G401 (cell line): ENCODE results near the gene IPO4. TPM values are rescaled to one million over a fixed set of nuclear protein-coding genes. Genes with fewer than 3 reads are reported as not detected.

Source experiments
- DNase-seq: peaks from one replicate; pipeline ENCODE4 v3.0.0-alpha.2; 2015; ENCODE audit warnings: low spot score
- in situ Hi-C: cut with HindIII; loops from 2 replicates; pipeline ENCODE4 v1.10.0; 2016; ENCODE audit warnings: low sequenced_read_pairs, mixed read lengths
- total RNA-seq: library from RNA; depleted of rRNA; stranded (reverse); fragments of >200 nt; shearing (Covaris generic); gene quantifications from 2 replicates; pipeline ENCODE4 v1.2.3, GENCODE V29; 2014

The IPO4 gene
- total RNA-seq, 1 experiment from 2014 or later: 80.4 TPM

DNA sequence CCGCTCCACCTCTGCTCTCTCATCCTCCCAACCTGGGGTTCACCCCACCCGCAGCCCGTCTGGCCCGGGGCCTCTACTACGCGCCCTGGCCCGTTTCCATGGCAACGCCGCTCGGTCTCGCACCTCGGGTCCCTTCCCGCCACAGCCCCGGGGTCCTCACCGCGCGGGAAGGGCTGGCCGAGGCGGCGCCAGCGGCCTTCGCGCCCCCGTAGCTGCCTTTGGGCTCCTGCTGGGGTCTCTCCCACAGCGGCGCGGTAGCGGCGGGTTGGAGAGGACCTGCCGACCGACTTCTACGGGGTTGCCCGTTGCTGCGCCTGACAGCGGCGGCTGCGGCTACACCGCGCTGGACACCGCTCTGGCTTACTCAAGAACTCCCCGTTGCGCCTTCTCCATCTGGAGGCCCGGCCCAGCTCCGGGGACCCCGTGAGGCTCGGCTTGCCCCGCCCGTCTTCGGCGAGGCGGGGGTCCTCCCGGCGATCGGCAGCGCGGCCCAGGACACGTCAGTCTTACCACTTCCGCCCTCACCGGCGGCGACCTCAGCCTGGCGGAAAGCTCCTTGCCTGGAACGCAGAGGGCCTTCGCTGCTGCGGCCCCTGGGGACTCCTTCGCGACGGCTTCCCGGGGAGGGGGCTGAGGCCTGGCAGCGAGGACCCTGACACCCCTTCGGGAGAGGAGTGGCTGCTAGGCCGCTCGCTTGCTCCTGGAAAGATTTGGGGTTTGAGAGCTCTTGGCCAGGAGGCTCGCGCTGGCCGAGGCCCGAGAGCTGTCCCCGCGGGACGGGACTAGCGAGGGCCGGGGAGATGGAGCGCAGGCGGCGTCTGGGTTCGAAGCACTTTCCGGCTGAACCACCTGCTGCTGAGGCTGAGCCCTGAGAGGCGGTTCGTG lies 6.8 kb upstream of the IPO4 start, which contains the start of gene TM9SF1:
Gene TM9SF1 (minus strand): TSS at position 256 of the 885 bp plus-strand sequence. CDS start 422 bp downstream, outside the sequence.
- in situ Hi-C loops: no loop called here
- peak; percentile 86 for DNase-seq

DNA sequence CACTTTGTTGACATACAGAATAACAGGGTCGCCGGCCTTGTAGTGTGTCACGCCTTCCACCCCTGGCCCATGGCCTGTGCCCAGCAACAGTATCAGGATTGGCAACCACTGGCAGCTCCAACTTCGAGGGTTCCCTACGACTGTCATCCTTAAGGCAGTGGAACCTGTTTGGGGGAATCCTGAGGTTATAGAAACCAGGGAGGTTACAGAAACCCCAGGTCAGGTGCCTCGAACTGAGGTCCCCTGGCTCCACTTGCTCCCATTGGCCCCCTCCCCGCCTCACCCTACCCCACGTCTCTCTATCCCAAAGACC lies 6.2 kb upstream of the IPO4 start:
- in situ Hi-C loops: no loop called here
- DNase-seq: no peak

DNA sequence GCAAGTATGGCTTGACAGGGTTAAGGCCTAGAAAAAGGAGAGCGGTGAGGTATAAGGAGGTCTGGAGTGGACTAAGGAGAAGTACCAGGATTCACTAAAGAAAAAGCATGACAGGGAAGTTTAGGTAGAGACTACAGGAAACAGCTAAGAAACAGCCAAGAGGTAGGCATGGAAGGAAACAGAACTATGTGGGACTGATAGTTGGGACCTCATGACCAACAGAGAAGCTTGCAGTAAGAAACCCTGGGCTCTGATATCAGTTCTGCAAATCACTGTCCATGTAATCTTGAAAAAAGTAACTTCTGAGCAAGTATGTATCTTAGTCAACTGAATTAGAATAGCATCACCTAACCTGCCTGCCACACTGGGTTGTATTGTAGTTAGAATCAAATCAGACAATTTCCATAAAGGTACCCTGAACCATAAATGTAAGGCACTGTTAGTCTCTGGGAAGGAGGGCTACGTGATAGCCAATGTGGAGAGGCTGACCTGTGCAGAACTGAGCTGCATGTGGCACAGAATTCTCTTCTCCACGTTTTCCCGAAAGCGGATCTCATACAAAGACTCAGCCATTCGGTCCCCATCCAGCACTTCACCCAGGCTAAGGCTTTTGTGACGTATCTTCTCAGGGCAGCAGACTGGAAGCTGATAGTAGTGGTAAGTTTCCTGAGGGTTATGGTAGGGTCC lies 5.7 kb upstream of the IPO4 start:
- peak; percentile 22 for DNase-seq
- in situ Hi-C loops: no loop called here

DNA sequence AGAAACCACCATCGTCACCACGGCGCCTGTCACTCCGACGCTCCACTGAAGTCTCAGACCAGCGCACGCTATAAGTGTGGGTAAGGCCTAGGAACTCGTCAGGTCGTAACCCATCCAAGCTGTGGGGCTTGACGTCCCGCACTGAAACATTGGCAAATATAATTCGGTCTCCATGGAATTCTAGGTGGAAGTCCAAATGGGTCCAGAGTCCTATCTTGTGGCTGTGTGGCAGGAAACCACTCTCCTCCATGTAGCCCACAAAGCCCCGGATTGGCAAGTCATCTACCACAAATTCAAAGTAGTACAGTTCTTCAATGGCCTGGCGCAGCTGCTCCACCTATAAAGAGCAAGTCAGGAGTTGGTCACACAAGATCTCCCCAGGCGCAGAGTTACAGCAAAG lies 4.3 kb upstream of the IPO4 start:
- DNase-seq: no peak
- in situ Hi-C loops: no loop called here

DNA sequence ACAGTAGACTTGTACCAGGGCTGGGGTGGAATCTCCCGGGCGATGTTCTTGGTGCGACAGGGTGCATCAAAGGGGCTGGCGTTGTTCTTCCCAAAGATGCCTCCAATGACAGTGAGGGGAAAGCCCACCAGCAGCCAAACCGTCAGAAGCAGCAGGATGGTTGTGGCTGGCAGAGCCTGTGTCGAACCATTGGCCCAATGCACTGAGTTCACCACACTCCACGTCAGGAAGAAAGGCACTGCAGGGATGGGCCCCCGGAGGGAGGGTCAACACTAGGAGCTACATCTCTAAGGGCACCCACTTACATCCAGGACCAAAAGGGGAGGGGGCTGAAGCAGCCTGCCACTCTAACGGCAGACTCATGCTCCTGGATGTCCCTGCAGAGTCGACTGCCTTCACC lies 1.8 kb upstream of the IPO4 start:
- no peak for DNase-seq
- in situ Hi-C loops: no loop called here

DNA sequence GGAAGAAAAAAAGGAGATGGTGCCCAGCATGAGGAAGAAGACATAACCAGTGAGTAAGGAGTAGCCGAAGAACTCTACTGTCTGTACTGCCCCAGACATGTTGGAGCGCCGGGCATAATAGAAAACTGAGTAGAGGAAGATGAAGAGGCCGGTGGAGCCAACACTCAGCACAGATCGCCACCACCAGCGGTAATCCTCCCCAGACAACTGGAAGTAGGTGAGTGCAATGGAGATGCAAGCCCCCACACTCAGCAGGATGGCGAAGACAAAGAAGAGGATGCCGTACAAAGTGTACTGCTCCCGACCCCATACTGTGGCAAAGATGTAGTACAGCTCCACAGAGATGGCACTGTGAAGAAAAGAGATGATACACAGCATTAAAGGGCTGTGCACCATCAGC lies 844 bp upstream of the IPO4 start:
- no peak for DNase-seq
- in situ Hi-C loops: no loop called here

DNA sequence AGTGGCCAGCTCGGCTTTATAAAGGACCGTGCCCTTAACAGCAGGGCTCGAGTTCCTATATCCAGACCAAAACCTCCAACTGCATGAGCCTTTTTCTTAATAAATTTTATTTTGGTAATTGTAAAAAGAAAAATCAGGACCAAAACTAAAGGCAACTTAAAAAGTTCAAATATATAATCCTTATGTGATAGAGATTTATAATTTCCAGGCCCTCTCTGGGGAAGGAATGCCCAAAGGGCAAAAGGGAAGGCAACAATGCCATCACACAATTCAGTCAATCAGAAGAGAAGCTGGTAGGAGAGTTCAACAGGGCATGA lies 401 bp upstream of the IPO4 start:
- in situ Hi-C loops: no loop called here
- DNase-seq: no peak

DNA sequence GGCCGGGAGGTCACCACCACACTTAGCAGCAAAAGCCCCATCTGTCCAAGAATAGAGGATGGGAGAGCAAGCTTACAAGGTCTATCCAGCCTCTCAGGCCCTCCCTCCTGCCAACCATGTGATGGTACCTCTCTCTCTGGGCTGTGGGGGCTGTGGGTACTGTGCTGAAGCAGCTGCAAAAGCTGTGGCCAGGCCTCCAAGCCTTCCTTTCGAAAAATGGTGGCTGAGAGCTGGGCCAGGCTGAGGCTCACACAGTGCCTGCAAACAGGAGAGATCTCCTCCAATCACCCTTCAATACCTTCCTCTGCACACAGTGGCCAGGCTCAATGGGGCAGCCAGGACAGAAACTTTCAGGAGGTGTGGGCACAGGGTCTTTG lies 1.1 kb downstream of the IPO4 start:
- DNase-seq: no peak
- in situ Hi-C loops: no loop called here

DNA sequence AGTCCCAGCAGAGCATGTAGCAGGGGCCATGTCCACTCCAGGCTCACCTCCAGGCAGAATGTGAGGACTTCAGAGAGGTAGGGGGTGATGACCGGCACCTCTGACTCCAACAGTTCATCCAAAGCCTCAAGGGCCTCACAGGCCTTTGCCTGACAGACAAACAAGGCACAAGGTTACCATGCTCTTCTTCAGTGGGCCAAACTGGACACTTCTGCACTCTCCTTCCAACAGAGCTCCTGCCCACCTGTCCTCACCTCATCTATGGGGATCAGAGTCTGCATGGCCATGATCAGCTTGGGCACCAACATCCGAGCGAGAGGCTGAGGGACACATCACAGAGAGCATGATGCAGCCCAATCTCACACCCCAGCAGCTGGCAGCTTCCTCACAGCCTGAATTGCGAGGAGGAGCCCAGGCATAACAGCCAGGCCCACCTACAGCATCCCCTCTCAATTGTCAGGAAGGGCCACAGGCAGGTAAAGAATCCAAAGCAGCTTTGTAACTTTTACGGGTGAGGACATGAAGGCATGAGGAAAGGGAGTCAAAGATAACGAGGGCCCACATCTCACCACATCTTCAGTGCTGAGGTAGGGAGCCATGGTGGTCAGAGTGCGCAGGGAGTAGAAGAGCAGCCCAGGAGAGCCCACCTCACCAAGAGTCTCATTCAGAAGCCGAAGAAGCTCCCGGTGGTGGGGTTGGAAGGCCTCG lies 1.6 kb downstream of the IPO4 start:
- DNase-seq: no peak
- in situ Hi-C loops: no loop called here

DNA sequence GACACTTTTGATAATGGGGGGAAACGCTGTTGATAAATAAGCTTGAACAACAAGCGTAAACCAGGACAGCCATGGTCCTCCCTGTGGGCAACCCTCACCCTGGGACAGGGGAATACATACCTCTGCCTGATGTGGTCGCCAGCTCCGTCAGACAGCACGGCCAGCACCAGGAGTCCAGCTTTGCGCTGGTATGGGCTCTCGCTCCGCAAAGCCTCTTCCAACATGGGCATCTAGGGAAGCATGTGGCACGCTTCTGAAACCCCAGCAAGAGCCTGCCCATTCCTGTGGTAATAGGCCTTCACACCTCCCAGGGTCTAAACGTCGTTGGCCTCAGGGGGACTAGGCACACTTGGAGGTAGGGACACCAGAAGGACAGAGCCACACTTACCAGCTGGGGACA lies 2.9 kb downstream of the IPO4 start:
- in situ Hi-C loops: no loop called here

DNA sequence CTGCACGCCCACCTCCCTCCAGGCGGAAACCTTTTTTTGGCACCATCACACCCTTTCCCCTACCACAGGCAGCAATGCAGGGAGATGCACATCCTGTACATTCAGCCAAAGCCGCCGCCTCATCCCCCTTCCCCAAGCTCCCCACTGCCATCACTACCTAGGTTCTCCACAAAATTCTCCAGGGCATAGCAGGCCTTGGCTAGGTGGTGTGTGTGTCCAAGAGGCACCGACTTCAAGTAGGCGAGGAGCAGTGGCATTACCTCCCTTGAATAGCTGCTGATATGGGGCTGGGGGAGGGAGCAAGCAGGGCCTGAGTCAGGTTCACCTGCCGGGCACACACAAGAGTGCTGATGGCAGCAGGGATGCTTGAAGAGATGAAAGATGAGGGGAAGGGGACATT lies 3.6 kb downstream of the IPO4 start:
- in situ Hi-C loops: no loop called here

More for the DNA sequence above, 2.9 kb downstream of the IPO4 start:
- DNase-seq: no peak

DNA sequence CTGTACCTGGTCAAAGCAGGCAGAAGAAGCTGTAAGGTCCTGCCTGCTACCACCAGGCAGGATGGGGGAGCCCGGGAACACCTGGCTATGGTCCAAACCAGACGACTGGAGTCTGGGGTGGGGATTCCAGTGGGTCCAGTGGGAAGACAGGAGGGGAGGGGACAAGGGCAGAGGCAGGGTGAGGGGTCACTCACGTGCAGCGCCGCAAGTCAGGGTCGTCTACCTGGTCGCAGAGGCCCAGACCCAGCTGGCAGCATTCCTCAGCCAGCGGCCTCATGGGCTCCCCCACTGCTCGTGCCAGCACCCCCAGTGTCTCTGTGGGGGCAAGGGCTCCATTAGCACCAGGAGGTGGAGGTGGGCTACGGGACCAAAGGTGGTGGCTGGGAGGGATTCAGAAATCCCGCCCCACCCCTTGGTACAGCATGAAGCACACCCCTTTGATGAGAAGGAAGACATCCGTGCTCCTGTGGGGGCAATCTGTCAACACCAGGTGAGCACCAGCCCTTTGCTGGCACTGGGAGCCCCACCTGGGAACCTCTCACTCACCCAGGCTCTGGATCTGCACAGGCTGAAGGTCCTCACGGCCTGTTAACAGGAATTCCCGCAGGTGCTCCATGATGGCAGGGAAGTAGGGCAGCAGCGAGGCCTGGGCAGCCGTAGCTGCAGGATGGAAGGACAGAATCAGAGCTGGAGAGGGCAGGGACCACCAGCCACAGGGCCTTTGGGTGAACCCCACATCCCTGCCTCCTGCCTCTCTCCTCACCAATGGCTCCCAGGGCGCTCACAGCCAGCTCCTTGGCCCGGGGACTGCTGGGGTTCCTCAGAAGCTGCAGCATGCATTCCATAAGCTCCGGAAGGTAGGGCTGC lies 4.3 kb downstream of the IPO4 start:
- no peak for DNase-seq
- in situ Hi-C loops: no loop called here

More for the DNA sequence above, 3.6 kb downstream of the IPO4 start:
- DNase-seq: no peak

DNA sequence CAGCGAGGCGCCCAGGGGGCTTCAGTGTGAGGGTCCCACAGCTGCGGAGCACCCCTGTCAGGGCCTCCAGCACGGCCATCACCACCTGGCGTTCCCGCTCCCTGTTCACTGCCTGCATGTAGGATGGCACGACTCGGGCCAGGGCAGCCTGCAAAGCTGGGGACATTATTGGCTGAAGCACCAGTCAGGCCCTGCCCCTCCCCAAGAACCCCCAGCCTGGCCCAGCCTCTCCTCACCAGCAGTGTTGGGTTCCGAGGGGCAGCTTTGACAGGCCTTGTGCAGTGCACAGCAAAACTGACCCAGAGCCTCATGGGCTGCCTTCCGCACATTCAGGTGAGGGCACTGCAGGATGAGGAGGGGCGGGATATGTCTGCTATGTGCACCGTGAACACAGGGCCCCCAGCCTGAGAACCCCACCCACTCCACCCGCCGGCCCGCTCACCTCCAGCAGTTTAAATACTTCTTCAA lies 5.6 kb downstream of the IPO4 start:
- no peak for DNase-seq
- in situ Hi-C loops: no loop called here

DNA sequence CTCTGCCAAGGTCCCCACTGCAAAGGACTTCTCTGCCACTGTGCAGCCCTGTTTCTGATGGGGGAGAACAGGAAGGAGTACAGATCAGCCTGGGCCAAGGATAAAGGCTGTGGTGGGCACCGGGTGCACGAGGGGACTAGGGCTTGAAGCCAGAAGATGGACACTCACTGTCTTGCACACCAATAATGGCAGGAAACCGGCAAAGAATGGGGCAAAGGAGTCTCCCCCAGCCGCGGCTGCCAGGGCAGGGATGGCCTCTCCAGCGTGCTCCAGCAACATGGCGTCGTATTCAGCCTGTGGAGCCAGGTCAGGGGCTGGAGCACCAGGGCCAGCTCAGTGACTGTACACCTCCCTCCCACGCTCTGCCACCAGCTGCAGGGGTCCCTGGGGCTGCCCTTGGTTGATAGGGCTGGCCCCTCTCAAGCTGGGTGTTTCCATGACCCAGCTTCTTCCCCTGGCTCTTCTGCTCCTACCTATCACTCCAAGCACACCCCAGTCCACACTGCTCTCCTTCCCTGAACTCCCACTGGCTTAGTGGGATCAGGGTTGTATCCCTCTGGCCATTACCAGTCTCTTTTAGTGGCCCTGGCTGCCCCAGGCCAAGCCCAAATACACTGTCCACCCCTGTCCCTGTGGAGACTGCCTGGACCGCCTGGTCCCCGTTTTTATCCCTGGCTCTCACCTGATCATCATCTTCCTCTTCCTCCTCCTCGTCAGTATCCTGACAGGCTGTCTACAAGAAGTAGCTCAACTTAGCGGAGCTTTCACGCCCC lies 6.3 kb downstream of the IPO4 start:
- in situ Hi-C loops: no loop called here

DNA sequence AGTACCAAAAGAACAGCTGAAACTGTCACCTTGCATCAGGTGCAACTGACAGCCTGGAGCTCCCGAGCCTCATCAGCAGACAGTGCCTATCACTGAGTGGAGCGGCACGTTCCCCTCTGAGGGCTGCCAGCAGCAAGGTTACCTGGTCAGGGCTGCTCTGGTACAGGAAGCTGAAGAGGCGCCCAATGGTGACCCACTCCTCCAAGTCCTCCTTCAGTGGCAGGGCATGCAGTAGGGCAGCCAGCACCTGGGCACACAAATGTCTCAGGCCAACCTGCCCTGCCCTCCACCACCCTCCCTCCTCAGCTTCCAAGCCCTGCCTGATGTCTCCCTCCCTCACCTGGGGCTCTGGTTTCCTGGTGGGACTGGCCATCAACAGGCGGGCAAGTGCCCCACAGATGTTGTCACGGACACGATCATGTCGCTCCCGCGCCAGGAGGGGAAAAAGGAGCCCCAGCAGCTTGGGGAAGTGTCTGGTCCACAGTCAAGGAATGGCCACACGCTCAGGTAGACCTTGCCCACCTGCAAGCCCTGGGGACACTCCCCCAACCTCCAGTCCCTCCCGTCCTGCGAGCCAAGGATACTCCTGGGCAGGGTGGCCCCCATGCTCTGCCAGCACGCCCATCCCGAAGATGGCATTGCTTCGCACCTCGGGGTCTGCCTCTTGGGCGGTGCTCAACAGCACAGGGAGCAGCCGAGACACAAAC lies 7.1 kb downstream of the IPO4 start:
- in situ Hi-C loops: no loop called here

More for the DNA sequence above, 6.3 kb downstream of the IPO4 start:
- DNase-seq: no peak

DNA sequence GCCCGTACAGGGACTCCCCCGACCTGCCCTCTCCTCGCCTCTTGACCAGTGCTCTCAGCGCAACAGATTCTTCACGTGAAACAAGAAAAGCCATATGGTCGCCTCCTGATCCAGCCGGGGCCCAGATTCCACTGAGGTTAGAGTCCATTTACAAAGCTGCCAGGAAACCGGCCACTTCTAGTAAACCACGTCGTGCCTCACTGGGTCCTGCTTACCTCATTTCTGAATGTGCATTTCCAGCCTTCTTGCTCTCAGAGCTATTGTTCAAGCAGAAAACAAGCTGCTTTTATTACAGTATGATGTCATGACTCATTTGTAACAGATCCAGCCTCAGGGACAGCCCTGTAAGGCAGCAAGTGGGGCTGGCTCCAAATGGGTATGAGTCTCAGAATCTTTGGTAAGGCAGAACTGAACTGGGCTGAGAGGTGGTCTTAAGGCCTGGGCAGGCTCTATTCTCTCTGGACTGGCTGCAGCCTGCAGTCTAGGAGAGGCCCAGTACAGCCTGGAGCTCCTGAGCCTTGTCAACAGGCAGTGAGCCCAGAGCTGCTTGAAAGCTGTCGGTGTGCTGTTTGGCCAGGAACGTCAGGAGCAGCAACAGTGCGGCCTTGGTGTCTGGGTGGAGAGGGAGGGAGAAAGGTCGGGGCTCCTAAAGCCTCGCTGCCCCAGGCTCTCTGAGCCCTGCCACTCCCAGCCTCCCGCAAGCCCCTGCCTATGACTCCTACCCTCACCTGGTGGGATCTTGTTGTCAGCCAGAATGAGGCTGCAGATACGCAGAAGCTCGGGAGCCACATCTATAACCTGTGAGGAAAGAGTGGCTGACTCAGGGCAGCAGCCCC lies 8.4 kb downstream of the IPO4 start:
- in situ Hi-C loops: no loop called here
- peak; percentile 61 for DNase-seq

More for the DNA sequence above, 7.1 kb downstream of the IPO4 start:
- no peak for DNase-seq

DNA sequence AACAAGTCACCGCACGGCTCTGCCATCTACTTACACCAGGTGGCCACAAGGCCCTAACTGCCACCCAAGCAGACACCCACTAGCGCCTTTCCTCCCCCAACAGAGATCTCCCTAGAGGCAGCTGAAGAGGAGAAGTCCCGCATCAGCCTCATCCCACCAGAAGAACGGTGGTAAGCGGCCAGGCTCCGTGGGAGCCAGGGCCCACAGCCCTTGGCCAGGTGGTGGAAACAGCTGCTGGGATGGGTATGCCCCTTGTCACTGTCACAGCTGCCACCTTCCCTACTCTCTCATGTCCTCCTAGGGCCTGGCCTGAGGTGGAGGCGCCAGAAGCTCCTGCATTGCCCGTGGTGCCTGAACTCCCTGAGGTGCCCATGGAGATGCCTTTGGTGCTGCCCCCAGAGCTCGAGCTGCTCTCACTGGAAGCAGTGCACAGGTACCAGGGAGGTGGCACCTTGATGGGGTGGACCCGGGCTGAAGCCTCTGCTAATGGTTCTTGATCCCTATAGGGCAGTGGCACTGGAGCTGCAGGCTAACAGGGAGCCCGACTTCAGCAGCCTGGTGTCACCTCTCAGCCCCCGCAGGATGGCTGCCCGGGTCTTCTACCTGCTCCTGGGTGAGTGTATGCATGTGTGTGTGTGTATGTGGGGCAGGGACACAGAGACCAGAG lies 9.2 kb downstream of the IPO4 start:
- in situ Hi-C loops: no loop called here
- no peak for DNase-seq
